Omental fat pad (tissue), 4 donors: ENCODE measurements around the gene LUZP2. TPM values are rescaled to one million over a fixed set of nuclear protein-coding genes. Genes with fewer than 3 reads are reported as not detected.

Experiments
- ATAC-seq: fragments of 150-250 bp; one replicate; pipeline ENCODE4 v1.9.1; 2016; ENCODE audit warnings: mild to moderate bottlenecking, moderate library complexity; ENCODE audit not compliant: low FRiP score
- DNase-seq: peaks from one replicate; pipeline ENCODE4 v3.0.0-alpha.2; 2019; ENCODE audit warnings: low spot score
- CTCF ChIP-seq, 3 donors: fragments of 450-650 bp; IDR thresholded peaks; one replicate each; pipeline ENCODE4 v1.5.1; 2016 to 2017; ENCODE audit warnings: antibody characterized with exemption in 3 of 3, mild to moderate bottlenecking in 3 of 3, moderate library complexity in 2 of 3
- total RNA-seq, 4 donors: library from RNA; depleted of rRNA; stranded (reverse); fragments of >200 nt; gene quantifications; one replicate each; pipeline ENCODE4 v1.1.0, GENCODE V29; 2016

The LUZP2 gene
- total RNA-seq, 4 donors from 2014 or later: 0.63 TPM; not detected in 3

GRCh38 chr11:24514219-24514594 is 17.4 kb downstream of the LUZP2 start:
- no peak for DNase-seq
- no peak for TF ChIP-seq CTCF (IDR thresholded peaks at IDR 0.05)
- no peak for ATAC-seq

- no peak for ATAC-seq
- TF ChIP-seq CTCF (IDR thresholded peaks at IDR 0.05): no peak
- DNase-seq: no peak
Observed at GRCh38 chr11:24515632-24516031, 18.8 kb downstream of the LUZP2 start.

GRCh38 chr11:24516638-24517037 is 19.8 kb downstream of the LUZP2 start:
- no peak for DNase-seq
- no peak for TF ChIP-seq CTCF (IDR thresholded peaks at IDR 0.05)

GRCh38 chr11:24521601-24522000 is 24.7 kb downstream of the LUZP2 start:
- TF ChIP-seq CTCF (IDR thresholded peaks at IDR 0.05): no peak
- DNase-seq (no peak), ATAC-seq (no peak)

More at GRCh38 chr11:24516638-24517037, 19.8 kb downstream of the LUZP2 start:
- ATAC-seq: no peak

GRCh38 chr11:24524156-24524555 is 27.3 kb downstream of the LUZP2 start:
- DNase-seq: no peak
- TF ChIP-seq CTCF (IDR thresholded peaks at IDR 0.05): no peak
- ATAC-seq: no peak

GRCh38 chr11:24531528-24531927 is 34.7 kb downstream of the LUZP2 start:
- DNase-seq (no peak), ATAC-seq (no peak)
- no peak for TF ChIP-seq CTCF (IDR thresholded peaks at IDR 0.05)

GRCh38 chr11:24543771-24544170 is 46.9 kb downstream of the LUZP2 start:
- ATAC-seq: no peak
- no peak for TF ChIP-seq CTCF (IDR thresholded peaks at IDR 0.05)
- DNase-seq: no peak
